ENCODE data around the gene NTRK3. TPM values are rescaled to one million over a fixed set of nuclear protein-coding genes. Genes with fewer than 3 reads are reported as not detected.

Gene NTRK3
- total RNA-seq, 1 donor from 2014 or later: not detected

GRCh38 chr15:88230823-88231222 is 25.7 kb downstream of the NTRK3 start:
- Mint-ChIP-seq H3K9me3 (ENCODE audit: low read depth) (no peaks in the 10 kb centered on the region), H3K27ac (no peak overlapping the region), H3K27me3 (peaks cover 42% of the 10 kb centered on the region), H3K4me1 (ENCODE audit: low read depth) (no peaks in the 10 kb centered on the region), H3K4me3 (ENCODE audit: low read depth) (no peak overlapping the region), H3K36me3 (ENCODE audit: insufficient read depth) (no peaks in the 10 kb centered on the region)
- no peak for DNase-seq (ENCODE audit: low spot score, unreplicated experiment)
- TF ChIP-seq CTCF (IDR thresholded peaks at IDR 0.05; ENCODE audit: unreplicated experiment): no peak

- no peaks in the 10 kb centered on the region for H3K4me1 Mint-ChIP-seq (ENCODE audit: low read depth)
- DNase-seq (ENCODE audit: low spot score, unreplicated experiment): no peak
- no peaks in the 10 kb centered on the region for H3K36me3 Mint-ChIP-seq (ENCODE audit: insufficient read depth)
- no peak overlapping the region for H3K27ac Mint-ChIP-seq
- H3K27me3 Mint-ChIP-seq: peaks cover 32% of the 10 kb centered on the region
- H3K9me3 Mint-ChIP-seq (ENCODE audit: low read depth): no peaks in the 10 kb centered on the region
- H3K4me3 Mint-ChIP-seq (ENCODE audit: low read depth): no peak overlapping the region
- TF ChIP-seq CTCF (IDR thresholded peaks at IDR 0.05; ENCODE audit: unreplicated experiment): no peak
These were observed 31.1 kb downstream of the NTRK3 start for GRCh38 chr15:88225461-88225860.

GRCh38 chr15:88223084-88223483 is 33.5 kb downstream of the NTRK3 start:
- H3K9me3 Mint-ChIP-seq (ENCODE audit: low read depth): no peaks in the 10 kb centered on the region
- H3K4me1 Mint-ChIP-seq (ENCODE audit: low read depth): no peaks in the 10 kb centered on the region
- no peak overlapping the region for H3K4me3 Mint-ChIP-seq (ENCODE audit: low read depth)
- TF ChIP-seq CTCF (IDR thresholded peaks at IDR 0.05; ENCODE audit: unreplicated experiment): no peak
- peaks cover 18% of the 10 kb centered on the region for H3K27me3 Mint-ChIP-seq
- no peaks in the 10 kb centered on the region for H3K36me3 Mint-ChIP-seq (ENCODE audit: insufficient read depth)
- DNase-seq (ENCODE audit: low spot score, unreplicated experiment): no peak
- no peak overlapping the region for H3K27ac Mint-ChIP-seq

- Mint-ChIP-seq H3K4me1 (ENCODE audit: low read depth) (no peaks in the 10 kb centered on the region), H3K9me3 (ENCODE audit: low read depth) (peaks cover 4% of the 10 kb centered on the region), H3K4me3 (ENCODE audit: low read depth) (no peak overlapping the region), H3K36me3 (ENCODE audit: insufficient read depth) (no peaks in the 10 kb centered on the region), H3K27ac (no peak overlapping the region), H3K27me3 (peaks cover 9% of the 10 kb centered on the region)
- no peak for TF ChIP-seq CTCF (IDR thresholded peaks at IDR 0.05; ENCODE audit: unreplicated experiment)
- DNase-seq (ENCODE audit: low spot score, unreplicated experiment): no peak
These were observed 34.7 kb downstream of the NTRK3 start for GRCh38 chr15:88221836-88222235.

- no peak overlapping the region for H3K27ac Mint-ChIP-seq
- no peaks in the 10 kb centered on the region for H3K4me1 Mint-ChIP-seq (ENCODE audit: low read depth)
- peaks cover 9% of the 10 kb centered on the region for H3K27me3 Mint-ChIP-seq
- no peak for TF ChIP-seq CTCF (IDR thresholded peaks at IDR 0.05; ENCODE audit: unreplicated experiment)
- no peak overlapping the region for H3K4me3 Mint-ChIP-seq (ENCODE audit: low read depth)
- no peak for DNase-seq (ENCODE audit: low spot score, unreplicated experiment)
- H3K9me3 Mint-ChIP-seq (ENCODE audit: low read depth): peaks cover 4% of the 10 kb centered on the region
- no peaks in the 10 kb centered on the region for H3K36me3 Mint-ChIP-seq (ENCODE audit: insufficient read depth)
These were observed 35.9 kb downstream of the NTRK3 start for GRCh38 chr15:88220443-88221335.

Data from progenitor cell of endocrine pancreas (in vitro differentiated cells).